HPDE6-E6E7 (cell line): ENCODE data around the gene SLX4.
"Not testable (repeated sequence)": the region's sequence is repeated elsewhere in the genome, so short reads cannot be mapped to it uniquely, and the experiment has no call there.

Source experiments
- DNase-seq: peaks from one replicate; pipeline ENCODE4 v3.0.0; 2011; ENCODE audit warnings: missing footprints; ENCODE audit errors: extremely low spot score

Gene SLX4

GRCh38 chr16:3640632-3641501 is 29.5 kb upstream of the SLX4 start:
- DNase-seq: no peak

GRCh38 chr16:3640207-3640606 is 28.8 kb upstream of the SLX4 start:
- no peak for DNase-seq

- DNase-seq: no peak
Measured at GRCh38 chr16:3638916-3639644, 27.7 kb upstream of the SLX4 start.

- no peak for DNase-seq
Measured at GRCh38 chr16:3637371-3637923, 26.0 kb upstream of the SLX4 start.

GRCh38 chr16:3625911-3626732 is 14.7 kb upstream of the SLX4 start:
- no peak for DNase-seq

- DNase-seq: no peak
Measured at GRCh38 chr16:3625331-3625730, 13.9 kb upstream of the SLX4 start.

- no peak for DNase-seq
Measured at GRCh38 chr16:3623642-3624041, 12.2 kb upstream of the SLX4 start.

- peak; percentile 40 for DNase-seq
Measured at GRCh38 chr16:3618769-3619141, 7.3 kb upstream of the SLX4 start.

GRCh38 chr16:3612510-3613466 is 1.4 kb upstream of the SLX4 start:
- no peak for DNase-seq

- no peak for DNase-seq
Measured at GRCh38 chr16:3610698-3611145, 684 bp downstream of the SLX4 start.

- no peak for DNase-seq
Measured at GRCh38 chr16:3609895-3610697, 1.3 kb downstream of the SLX4 start.

GRCh38 chr16:3608976-3609375 is 2.4 kb downstream of the SLX4 start:
- not testable (repeated sequence) for DNase-seq

GRCh38 chr16:3608069-3608468 is 3.3 kb downstream of the SLX4 start:
- no peak for DNase-seq

GRCh38 chr16:3607634-3608033 is 3.8 kb downstream of the SLX4 start:
- no peak for DNase-seq

- no peak for DNase-seq
Measured at GRCh38 chr16:3607161-3607560, 4.2 kb downstream of the SLX4 start.

GRCh38 chr16:3606441-3606840 is 5.0 kb downstream of the SLX4 start:
- no peak for DNase-seq

GRCh38 chr16:3602320-3602653 is 9.1 kb downstream of the SLX4 start:
- DNase-seq: no peak

- no peak for DNase-seq
Measured at GRCh38 chr16:3601614-3602319, 9.6 kb downstream of the SLX4 start.

GRCh38 chr16:3599922-3600321 is 11.5 kb downstream of the SLX4 start:
- DNase-seq: no peak
